HG03378 (cell line): ENCODE data around the gene CCND2.
A peak's percentile ranks its signal among the peaks of the same experiment; 100 is the strongest.

Source experiments
- ATAC-seq: cut with Tn5 transposase; IDR thresholded peaks from one replicate; pipeline ENCODE4 v1.9.1; 2021; ENCODE audit warnings: mild to moderate bottlenecking, moderate library complexity; ENCODE audit not compliant: unreplicated experiment

Gene CCND2

DNA sequence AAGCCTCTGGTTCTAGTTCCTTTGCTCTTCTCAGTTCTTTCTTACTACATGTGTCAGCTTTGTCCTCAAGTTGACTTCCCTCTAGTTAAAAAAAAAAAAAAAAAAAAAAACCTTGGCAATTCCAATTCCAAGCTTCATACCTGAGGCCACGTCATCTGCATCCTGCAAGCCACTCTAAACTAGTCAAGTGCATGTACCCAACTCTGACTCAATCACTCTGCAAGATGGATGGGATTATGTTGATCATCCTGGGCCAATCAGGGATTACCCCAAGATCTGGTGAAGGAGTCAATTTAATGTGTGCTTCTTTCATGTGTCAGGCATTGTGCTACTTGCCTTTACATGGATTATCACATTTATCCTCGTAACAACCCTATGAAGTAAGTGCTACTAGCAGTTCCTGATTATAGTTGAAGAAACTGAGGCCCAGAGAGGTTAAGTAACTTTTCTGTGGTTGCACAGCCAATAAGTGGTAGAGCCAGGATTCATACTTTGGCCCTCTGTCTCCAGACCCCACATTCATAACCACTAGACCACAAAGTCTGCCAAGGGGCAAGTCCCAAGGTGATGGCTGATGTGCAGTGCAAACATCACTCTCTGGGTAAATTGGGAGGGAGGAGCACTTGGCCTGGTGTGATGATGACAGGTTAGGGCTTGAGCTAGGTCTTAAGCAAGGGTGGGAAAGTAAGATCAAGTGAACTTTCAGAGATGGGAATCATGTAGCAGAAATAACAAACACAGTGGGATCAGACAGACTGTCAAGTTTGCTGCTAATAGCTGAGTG, 17.3 kb upstream of the CCND2 start:
- no peak for ATAC-seq

GRCh38 chr12:4257442-4257841, 16.1 kb upstream of the CCND2 start:
- ATAC-seq, result no peak

- no peak for ATAC-seq
Observed at GRCh38 chr12:4259099-4259498, 14.5 kb upstream of the CCND2 start.

DNA sequence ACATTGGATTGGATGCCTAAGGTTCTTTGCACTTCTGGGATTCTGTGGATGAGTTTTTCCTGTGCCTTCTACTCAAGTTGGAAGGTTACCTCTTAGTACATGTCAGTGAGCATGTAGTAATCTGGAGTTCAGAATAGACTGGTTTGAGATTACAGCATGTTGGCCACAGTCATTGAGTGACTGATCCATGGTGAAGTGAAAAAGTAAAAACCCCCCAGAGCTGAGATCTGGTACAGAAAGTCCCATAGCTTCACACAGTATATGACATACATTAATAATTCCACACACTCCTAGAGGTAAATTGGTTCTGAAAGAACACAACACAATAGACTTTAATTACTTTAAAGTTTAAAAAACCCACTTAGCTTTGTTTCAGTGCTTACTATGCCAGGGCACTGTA, 11.9 kb upstream of the CCND2 start:
- ATAC-seq, result peak; percentile 63

DNA sequence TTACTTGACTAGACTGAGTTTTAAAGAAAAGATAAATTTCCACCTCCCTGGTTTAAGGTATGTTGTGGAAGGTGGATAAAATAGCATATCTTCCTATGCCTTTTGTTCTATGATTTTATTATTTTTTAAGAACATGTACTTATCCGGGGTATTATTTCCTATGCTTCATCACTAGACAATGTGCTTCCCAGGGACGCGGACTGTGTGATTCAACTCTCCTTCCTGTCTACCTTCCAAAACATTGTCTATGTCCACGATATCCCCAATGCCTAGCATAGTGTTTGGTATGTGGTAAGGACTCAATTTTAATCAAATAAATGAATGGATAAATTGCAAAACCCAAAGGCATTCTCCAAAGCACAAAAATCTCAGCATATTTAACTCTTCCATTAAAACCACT, 8.3 kb upstream of the CCND2 start:
- no peak for ATAC-seq

DNA sequence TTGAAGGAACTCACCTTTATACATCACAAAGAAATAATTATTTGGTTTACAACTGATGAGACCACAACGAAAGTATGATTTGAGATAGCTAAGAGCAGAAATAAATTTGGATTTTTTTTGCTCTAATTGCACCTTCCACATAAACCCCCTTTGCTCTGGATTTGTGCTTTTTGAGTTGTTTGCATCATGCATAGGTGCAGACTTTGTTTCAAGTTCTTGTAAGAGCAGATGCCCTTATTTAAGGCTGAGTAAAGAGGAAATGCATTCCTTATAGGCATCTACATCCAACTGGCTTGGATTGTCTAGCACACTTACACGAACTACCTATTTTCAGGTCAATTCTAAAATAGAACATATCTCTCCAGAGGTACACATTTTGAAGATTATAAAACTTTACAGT, 6.6 kb upstream of the CCND2 start:
- ATAC-seq, result no peak

DNA sequence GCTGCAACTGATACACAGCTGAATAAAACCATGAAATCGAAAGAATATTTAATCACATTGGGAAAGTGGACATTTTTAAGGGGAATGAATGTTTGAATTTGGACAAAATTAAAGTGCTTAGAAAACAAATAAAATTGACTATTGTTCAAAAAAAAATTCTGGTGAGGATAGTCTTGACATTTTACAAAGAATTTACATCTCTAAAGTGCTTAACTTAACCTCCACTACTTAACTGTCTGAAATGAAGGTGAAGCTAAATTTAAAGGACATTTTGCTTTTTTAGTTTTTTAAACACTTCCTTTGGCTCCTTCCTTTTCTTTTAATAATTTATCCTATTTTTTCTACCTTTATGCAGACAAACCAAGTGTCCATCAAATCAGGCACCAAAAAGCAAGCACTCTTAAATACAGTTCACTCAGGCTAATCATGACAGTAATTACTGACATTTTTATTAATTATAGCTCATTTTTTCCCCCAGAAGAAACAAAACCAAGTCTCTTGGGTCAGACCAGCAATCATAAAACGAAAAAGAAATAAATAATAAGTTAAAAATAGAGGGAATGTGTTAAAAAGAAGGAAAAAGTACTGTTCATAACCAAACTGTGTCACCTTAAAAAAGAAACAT, 5.7 kb upstream of the CCND2 start:
- no peak for ATAC-seq

GRCh38 chr12:4268329-4269181, 5.0 kb upstream of the CCND2 start:
- ATAC-seq, result no peak

GRCh38 chr12:4269279-4269991, 4.1 kb upstream of the CCND2 start:
- ATAC-seq, result no peak

- ATAC-seq, result no peak
Observed at GRCh38 chr12:4270016-4270830, 3.3 kb upstream of the CCND2 start.

GRCh38 chr12:4270831-4271716, 2.5 kb upstream of the CCND2 start:
- no peak for ATAC-seq

- ATAC-seq, result peak; percentile 34
Observed at GRCh38 chr12:4271717-4272423, 1.7 kb upstream of the CCND2 start.

- ATAC-seq, result no peak
Observed at GRCh38 chr12:4272424-4273272, 914 bp upstream of the CCND2 start.

DNA sequence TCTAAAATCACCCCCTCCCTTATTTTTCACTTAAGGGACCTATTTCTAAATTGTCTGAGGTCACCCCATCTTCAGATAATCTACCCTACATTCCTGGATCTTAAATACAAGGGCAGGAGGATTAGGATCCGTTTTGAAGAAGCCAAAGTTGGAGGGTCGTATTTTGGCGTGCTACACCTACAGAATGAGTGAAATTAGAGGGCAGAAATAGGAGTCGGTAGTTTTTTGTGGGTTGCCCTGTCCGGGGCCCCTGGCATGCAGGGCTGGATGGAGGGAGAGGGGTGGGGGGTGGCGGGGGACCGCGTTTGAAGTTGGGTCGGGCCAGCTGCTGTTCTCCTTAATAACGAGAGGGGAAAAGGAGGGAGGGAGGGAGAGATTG, 300 bp upstream of the CCND2 start:
- ATAC-seq, result no peak

DNA sequence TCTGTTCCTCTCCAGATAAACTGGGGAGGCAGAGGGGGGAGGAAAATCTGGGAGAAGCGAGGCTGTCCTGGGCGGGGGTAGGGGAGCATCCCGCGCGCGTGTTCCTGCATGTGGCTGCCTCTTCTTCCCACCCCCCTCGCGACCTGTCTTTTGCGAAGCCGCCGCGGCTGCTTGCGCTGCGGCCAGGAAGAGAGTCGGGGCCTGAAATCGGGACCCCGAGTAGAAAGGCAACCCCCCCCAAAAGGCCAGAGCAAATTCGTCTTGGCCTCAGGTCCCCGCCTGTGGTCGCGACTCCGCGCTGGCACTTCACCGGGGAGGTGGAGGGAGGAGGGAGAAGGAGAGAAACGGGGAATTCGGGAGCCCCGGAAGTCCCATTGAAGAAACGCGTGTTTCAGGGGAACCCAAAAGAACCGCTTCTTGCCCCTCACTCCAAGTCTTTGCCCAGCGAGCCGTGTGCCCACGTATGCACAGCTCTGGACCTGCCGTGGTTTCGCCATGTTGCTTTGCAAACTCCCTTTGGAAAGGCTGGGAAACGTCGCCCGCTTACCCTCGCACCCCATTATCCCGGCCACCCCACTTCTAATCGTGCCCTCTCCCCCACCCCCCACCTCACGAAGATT, 944 bp downstream of the CCND2 start:
- ATAC-seq, result no peak

GRCh38 chr12:4275016-4275869, 1.7 kb downstream of the CCND2 start:
- no peak for ATAC-seq
